ENCODE measurements around the gene GRK5. TPM values are rescaled to one million over a fixed set of nuclear protein-coding genes. Genes with fewer than 3 reads are reported as not detected.

Gene GRK5
- total RNA-seq, 6 experiments from 2014 or later, result 5.9 to 11.5 (median 7.9) TPM

- Histone ChIP-seq H3K36me3 (no peaks in the 10 kb centered on the region), H3K4me3 (no peak overlapping the region), H3K27ac (no peak overlapping the region), H3K9me3 (no peaks in the 10 kb centered on the region), H3K4me1 (no peaks in the 10 kb centered on the region), H3K27me3 (no peaks in the 10 kb centered on the region)
- ATAC-seq (peak in 1 of 4 donors; percentile 14), DNase-seq (no peak)
- TF ChIP-seq POLR2A (IDR thresholded peaks at IDR 0.05) (no peak), CTCF (IDR thresholded peaks at IDR 0.05) (no peak)
- 86% methylated on average over 6 of the region's 8 CpGs for WGBS (ENCODE audit: insufficient coverage, low coverage, low lambda C conversion rate, missing lambda C conversion rate)
- intact Hi-C loops (cut with DNase I), result no loop called here
These were observed 171.3 kb downstream of the GRK5 start for GRCh38 chr10:119378737-119379067.

- no peaks in the 10 kb centered on the region for H3K4me1 ChIP-seq
- H3K27me3 ChIP-seq, result no peaks in the 10 kb centered on the region
- H3K27ac ChIP-seq, result no peak overlapping the region
- no peak overlapping the region for H3K4me3 ChIP-seq
- H3K36me3 ChIP-seq, result no peaks in the 10 kb centered on the region
- TF ChIP-seq POLR2A (IDR thresholded peaks at IDR 0.05), result no peak
- no peak for TF ChIP-seq CTCF (IDR thresholded peaks at IDR 0.05)
- ATAC-seq (no peak), DNase-seq (no peak)
- intact Hi-C loops (cut with DNase I), result no loop called here
- H3K9me3 ChIP-seq, result no peaks in the 10 kb centered on the region
- 66% methylated on average over 7 of the region's 10 CpGs for WGBS (ENCODE audit: insufficient coverage, low coverage, low lambda C conversion rate, missing lambda C conversion rate)
These were observed 172.2 kb downstream of the GRK5 start for GRCh38 chr10:119379466-119380071.

- no peak overlapping the region for H3K27ac ChIP-seq
- TF ChIP-seq POLR2A (IDR thresholded peaks at IDR 0.05) (no peak), CTCF (IDR thresholded peaks at IDR 0.05) (no peak)
- no peaks in the 10 kb centered on the region for H3K9me3 ChIP-seq
- 65% methylated on average over 11 of the region's 11 CpGs for WGBS (ENCODE audit: insufficient coverage, low coverage, low lambda C conversion rate, missing lambda C conversion rate)
- H3K4me1 ChIP-seq, result no peaks in the 10 kb centered on the region
- ATAC-seq, result peak in 1 of 4 donors; percentile 38
- H3K36me3 ChIP-seq, result no peaks in the 10 kb centered on the region
- H3K27me3 ChIP-seq, result no peaks in the 10 kb centered on the region
- intact Hi-C loops (cut with DNase I), result no loop called here
- DNase-seq, result no peak
- H3K4me3 ChIP-seq, result no peak overlapping the region
These were observed 175.9 kb downstream of the GRK5 start for GRCh38 chr10:119383174-119383856.

- Histone ChIP-seq H3K9me3 (no peaks in the 10 kb centered on the region), H3K4me1 (no peaks in the 10 kb centered on the region), H3K27ac (no peak overlapping the region), H3K27me3 (no peaks in the 10 kb centered on the region), H3K36me3 (no peaks in the 10 kb centered on the region), H3K4me3 (no peak overlapping the region)
- WGBS (ENCODE audit: insufficient coverage, low coverage, low lambda C conversion rate, missing lambda C conversion rate), result 67% methylated on average over 1 of the region's 5 CpGs
- ATAC-seq, result no peak
- intact Hi-C loops (cut with DNase I), result no loop called here
- no peak for TF ChIP-seq POLR2A (IDR thresholded peaks at IDR 0.05)
- TF ChIP-seq CTCF (IDR thresholded peaks at IDR 0.05), result no peak
- DNase-seq, result no peak
These were observed 176.8 kb downstream of the GRK5 start for GRCh38 chr10:119384127-119384526.

Data from right lobe of liver (tissue), 6 donors.